GM12878 (cell line): Measurements from ENCODE around the gene PDF. TPM values are rescaled to one million over a fixed set of nuclear protein-coding genes. Genes with fewer than 3 reads are reported as not detected.

Source experiments
- ATAC-seq: fragments of 200-7000 bp; cut with Tn5 transposase; 3 replicates; pipeline ENCODE4 v1.9.1; 2020; ENCODE audit warnings: mild to moderate bottlenecking, moderate library complexity
- BruUV-seq: library from RNA; stranded (reverse); fragments of 400-500 nt; replicated peaks from 2 replicates; lab custom pipeline; 2021; lab: Mats Ljungman, UMichigan
- CTCF ChIA-PET: fragments of 300-600 bp; sonication (Branson Sonifier 250); formaldehyde crosslinking; extraction: SDS; loops from one replicate; lab custom pipeline; 2021; ENCODE audit warnings: inconsistent platforms; lab: Yijun Ruan, JAX
- POLR2A ChIA-PET: fragments of 350-600 bp; formaldehyde crosslinking; extraction: SDS; loops from one replicate; lab custom pipeline; 2021; ENCODE audit warnings: inconsistent platforms; lab: Charles Lee
- RAD21 ChIA-PET: fragments of 300-600 bp; sonication (Branson Sonifier 250); formaldehyde crosslinking; loops from one replicate; lab custom pipeline; 2023; ENCODE audit warnings: antibody characterized with exemption; ENCODE audit not compliant: unreplicated experiment; lab: Charles Lee
- SMC1A ChIA-PET: fragments of 300-600 bp; sonication (Branson Sonifier 250); formaldehyde crosslinking; loops from one replicate; lab custom pipeline; 2023; ENCODE audit not compliant: unreplicated experiment, uncharacterized antibody; lab: Charles Lee
- DNase-seq: peaks from one replicate; pipeline ENCODE4 v3.0.0-alpha.2; 2011; ENCODE audit warnings: low read depth, low spot score
- FAIRE-seq: peaks from 3 replicates; lab custom pipeline; 2011; peaks lifted over from hg19 to GRCh38; lab: Jason Lieb, UNC
- H2AFZ ChIP-seq: 2 replicates; pipeline ENCODE4 v1.6.0; 2011; ENCODE audit warnings: low read depth, low read length, control low read depth; ENCODE audit not compliant: control insufficient read depth
- H3K27ac ChIP-seq: 2 replicates; pipeline ENCODE4 v1.5.1; 2011; ENCODE audit warnings: control low read depth; ENCODE audit not compliant: control insufficient read depth, insufficient read depth
- H3K27me3 ChIP-seq, 2 experiments: replicated peaks in 1 of 2; 2 replicates each; pipeline versions ENCODE4 v1.6.0 to v1.6.1; 2011; ENCODE audit warnings: low read length in 1 of 2; ENCODE audit not compliant: control insufficient read depth in 2 of 2, insufficient read depth in 2 of 2
- H3K36me3 ChIP-seq, 2 experiments: 2 replicates each; pipeline ENCODE4 v1.5.1; 2011; ENCODE audit warnings: low read length in 1 of 2; ENCODE audit not compliant: control insufficient read depth in 2 of 2, insufficient read depth in 2 of 2
- H3K4me1 ChIP-seq: 2 replicates; pipeline ENCODE4 v1.6.1; 2011; ENCODE audit warnings: mild to moderate bottlenecking, low read length, moderate library complexity, mixed read lengths; ENCODE audit not compliant: control insufficient read depth, insufficient read depth
- H3K4me2 ChIP-seq: 2 replicates; pipeline ENCODE4 v1.6.0; 2011; ENCODE audit warnings: control low read depth; ENCODE audit not compliant: control insufficient read depth, insufficient read depth
- H3K4me3 ChIP-seq: fragments of 200-600 bp; sonication (generic); 2 replicates; pipeline ENCODE4 v1.5.1; 2016
- H3K79me2 ChIP-seq: 2 replicates; pipeline ENCODE4 v1.6.0; 2011; ENCODE audit warnings: low read length; ENCODE audit not compliant: control insufficient read depth, insufficient read depth
- H3K9ac ChIP-seq: 2 replicates; pipeline ENCODE4 v1.8.0; 2011; ENCODE audit warnings: low read length, control low read depth, mixed read lengths; ENCODE audit not compliant: control insufficient read depth, insufficient read depth
- H3K9me3 ChIP-seq: replicated peaks from 3 replicates; pipeline ENCODE4 v1.5.1; 2011; ENCODE audit warnings: mild to moderate bottlenecking, low read length; ENCODE audit not compliant: control insufficient read depth, insufficient read depth
- H4K20me1 ChIP-seq: 2 replicates; pipeline ENCODE4 v1.6.0; 2011; ENCODE audit not compliant: control insufficient read depth, insufficient read depth
- IRF3 ChIP-seq: fragments of 450-650 bp; IDR thresholded peaks from 2 replicates; pipeline ENCODE4 v1.6.1; 2014; ENCODE audit warnings: mild to moderate bottlenecking
- SMAD5 ChIP-seq: IDR thresholded peaks from 2 replicates; pipeline ENCODE4 v1.6.1; 2016; ENCODE audit warnings: antibody characterized with exemption, low read depth
- WGBS: methylation state at CpG from one replicate; pipeline ENCODE4 v1.1.6; 2016; ENCODE audit warnings: low lambda C conversion rate; ENCODE audit not compliant: insufficient replicate concordance, insufficient coverage; ENCODE audit errors: missing lambda C conversion rate; 5-methylcytosine and 5-hydroxymethylcytosine counted together
- in situ Hi-C: fragments of 300-500 bp; cut with MboI; formaldehyde crosslinking; loops from 9 replicates; pipeline ENCODE4 v1.14.3; 2018; ENCODE audit warnings: mixed read lengths
- intact Hi-C: fragments of 100-400 bp; cut with micrococcal nuclease; formaldehyde crosslinking; loops from one replicate; pipeline ENCODE4 v1.14.2; 2022; ENCODE audit not compliant: unreplicated experiment
- polyA plus RNA-seq, 11 experiments: library from polyadenylated mRNA; depleted of rRNA in 4 of 11; unstranded in 6 of 11; stranded (reverse) in 5 of 11; fragments of >200 nt; fragmentation: Nextera tagmentation in 4 of 11; fragmentation: Illumina TruSeq in 1 of 11; extraction: Ambion mirVana in 4 of 11; extraction: Trizol in 1 of 11; gene quantifications; 1 replicate in 1 of 11; 2 replicates in 10 of 11; pipeline versions ENCODE4 v1.2.1 to v1.2.3, GENCODE V29; 2011 to 2016; ENCODE audit warnings: inconsistent platforms in 2 of 11, missing spikeins in 2 of 11, low read depth in 1 of 11
- total RNA-seq, 4 experiments: library from RNA; depleted of rRNA in 3 of 4; stranded (reverse); fragments of >200 nt in 3 of 4; fragmentation: Illumina TruSeq in 1 of 4; extraction: Trizol in 1 of 4; gene quantifications; 2 replicates each; pipeline versions ENCODE4 v1.2.1 to v1.2.3, GENCODE V29; 2013 to 2021

Gene PDF
- total and polyA plus RNA-seq, 10 of the 15 experiments (the other 5 are each of a cell fraction or from before 2014, with no cell fraction given) = 0.13 to 44.1 (median 16.7) TPM

- ATAC-seq (no peak), FAIRE-seq (no peak), DNase-seq (no peak)
- BruUV-seq = no TSS peak
- WGBS = under 1% methylated on average over 10 of the region's 10 CpGs
- H3K4me3 ChIP-seq = peak overlapping the region; percentile 89
- peaks cover 10% of the 10 kb centered on the region for H3K4me1 ChIP-seq
- peaks cover 58% of the 10 kb centered on the region for H3K79me2 ChIP-seq
- no peaks in the 10 kb centered on the region for H3K27me3 ChIP-seq
- H3K9me3 ChIP-seq = no peaks in the 10 kb centered on the region
- peak overlapping the region; percentile 74 for H3K4me2 ChIP-seq
- H3K9ac ChIP-seq = peak overlapping the region; percentile 88
- no peak overlapping the region for H2AFZ ChIP-seq
- in situ Hi-C loops = no loop called here
- CTCF ChIA-PET = interaction anchor here (1.1 to 2.3 kb wide), 4 partner anchors 10 to 67 kb away, joined by 3 to 9 read pairs (median 7); partner anchors contain the start of gene COG8
- H3K27ac ChIP-seq = 0 out of 2 replicates have a peak overlapping the region, but pooled peaks have one; percentile 18
- SMC1A ChIA-PET = interaction anchor here (1.3 to 1.9 kb wide), 2 partner anchors 11 to 17 kb away, joined by 4 read pairs; no protein-coding TSS in a partner anchor
- intact Hi-C loops = no loop called here
- POLR2A ChIA-PET = interaction anchor here (1.4 to 6.6 kb wide), 2 partner anchors 11 to 52 kb away, joined by 3 to 42 read pairs; partner anchors contain the start of genes COG8 and NIP7
- peaks cover 8% of the 10 kb centered on the region; the same call in 1 of the 2 replicates for H4K20me1 ChIP-seq
- RAD21 ChIA-PET = no interaction called here
- TF ChIP-seq SMAD5 = 0 out of 2 replicates have a peak, but pooled peaks have one; percentile 18
- TF ChIP-seq IRF3 = no peak
- H3K36me3 ChIP-seq = peaks cover 13 to 29% of the 10 kb centered on the region in 2 experiments
Observed at GRCh38 chr16:69328854-69329316, 1.5 kb downstream of the PDF start.
